ENCODE data around the gene DNPH1.

DNA sequence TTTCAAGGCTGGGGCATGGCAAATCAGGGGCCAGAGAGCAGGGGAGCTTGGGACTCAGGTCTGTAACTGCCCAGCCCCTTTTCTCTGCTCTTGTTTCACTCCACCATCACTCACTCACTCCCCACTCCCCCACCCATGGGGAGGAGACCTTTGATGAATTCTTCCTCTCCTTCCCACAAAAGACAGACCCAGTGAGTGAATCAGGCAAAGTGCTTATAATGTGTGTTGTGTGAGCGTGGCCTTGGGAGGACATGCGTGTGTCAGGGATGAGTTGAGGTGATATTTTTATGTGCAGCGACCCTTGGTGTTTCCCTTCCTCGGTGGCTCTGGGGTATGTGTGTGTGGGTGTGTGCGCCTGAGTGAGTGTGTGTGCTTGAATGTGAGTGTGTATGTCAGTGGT, 48.3 kb downstream of the DNPH1 start:
- TF ChIP-seq, protein P1, sequence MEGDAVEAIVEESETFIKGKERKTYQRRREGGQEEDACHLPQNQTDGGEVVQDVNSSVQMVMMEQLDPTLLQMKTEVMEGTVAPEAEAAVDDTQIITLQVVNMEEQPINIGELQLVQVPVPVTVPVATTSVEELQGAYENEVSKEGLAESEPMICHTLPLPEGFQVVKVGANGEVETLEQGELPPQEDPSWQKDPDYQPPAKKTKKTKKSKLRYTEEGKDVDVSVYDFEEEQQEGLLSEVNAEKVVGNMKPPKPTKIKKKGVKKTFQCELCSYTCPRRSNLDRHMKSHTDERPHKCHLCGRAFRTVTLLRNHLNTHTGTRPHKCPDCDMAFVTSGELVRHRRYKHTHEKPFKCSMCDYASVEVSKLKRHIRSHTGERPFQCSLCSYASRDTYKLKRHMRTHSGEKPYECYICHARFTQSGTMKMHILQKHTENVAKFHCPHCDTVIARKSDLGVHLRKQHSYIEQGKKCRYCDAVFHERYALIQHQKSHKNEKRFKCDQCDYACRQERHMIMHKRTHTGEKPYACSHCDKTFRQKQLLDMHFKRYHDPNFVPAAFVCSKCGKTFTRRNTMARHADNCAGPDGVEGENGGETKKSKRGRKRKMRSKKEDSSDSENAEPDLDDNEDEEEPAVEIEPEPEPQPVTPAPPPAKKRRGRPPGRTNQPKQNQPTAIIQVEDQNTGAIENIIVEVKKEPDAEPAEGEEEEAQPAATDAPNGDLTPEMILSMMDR (IDR thresholded peaks at IDR 0.05; ENCODE audit: control extremely low read depth in 1 of 3, insufficient read depth in 1 of 3, low read depth in 1 of 3, low read length in 3 of 3) = no peak
- peak; percentile 45; the same call in 1 of the 2 replicates for TF ChIP-seq POLR2AphosphoS5 (IDR thresholded peaks at IDR 0.05; ENCODE audit: low read depth, low read length)
- no peak for TF ChIP-seq GABPA (IDR thresholded peaks at IDR 0.05; ENCODE audit: borderline replicate concordance, insufficient read depth, low read length)
- TF ChIP-seq ZNF274 (IDR thresholded peaks at IDR 0.05; ENCODE audit: borderline replicate concordance, extremely low read depth, low read length) = no peak
- TF ChIP-seq EGR1 (IDR thresholded peaks at IDR 0.05; ENCODE audit: borderline replicate concordance, low read depth, low read length) = no peak
- TF ChIP-seq CBX5 (IDR thresholded peaks at IDR 0.05; ENCODE audit: low read depth, low read length) = no peak
- TF ChIP-seq SUZ12 (IDR thresholded peaks at IDR 0.05; ENCODE audit: low read length) = no peak
